Measurements from ENCODE around the gene PDZRN3. TPM values are rescaled to one million over a fixed set of nuclear protein-coding genes. Genes with fewer than 3 reads are reported as not detected.

Gene PDZRN3
- total and polyA plus RNA-seq, 8 donors, result 4.5 to 10.9 (median 7.4) TPM

DNA sequence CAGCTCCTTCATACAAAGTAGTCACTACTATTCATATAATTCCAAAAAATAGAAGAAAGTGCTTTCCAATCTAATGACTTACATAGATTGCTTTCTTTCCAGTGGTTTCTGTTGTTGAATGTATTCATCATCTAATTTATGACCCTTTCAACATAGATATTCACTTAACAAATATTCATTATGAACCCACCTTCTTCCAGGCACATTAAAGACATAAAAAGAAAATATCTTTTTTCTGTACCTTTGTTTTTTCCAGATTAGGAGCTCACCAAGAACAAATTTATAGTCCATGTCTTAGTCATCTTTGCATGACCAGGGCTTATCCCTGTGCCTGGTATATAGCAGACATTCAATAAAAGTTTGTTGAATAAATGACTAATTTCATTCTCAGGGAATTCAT lies 32.4 kb upstream of the PDZRN3 start:
- H3K4me3 ChIP-seq, result no peak overlapping the region
- no peaks in the 10 kb centered on the region for H3K9me3 ChIP-seq
- H3K4me1 ChIP-seq, result no peaks in the 10 kb centered on the region
- no peak for FAIRE-seq
- TF ChIP-seq, protein P1, sequence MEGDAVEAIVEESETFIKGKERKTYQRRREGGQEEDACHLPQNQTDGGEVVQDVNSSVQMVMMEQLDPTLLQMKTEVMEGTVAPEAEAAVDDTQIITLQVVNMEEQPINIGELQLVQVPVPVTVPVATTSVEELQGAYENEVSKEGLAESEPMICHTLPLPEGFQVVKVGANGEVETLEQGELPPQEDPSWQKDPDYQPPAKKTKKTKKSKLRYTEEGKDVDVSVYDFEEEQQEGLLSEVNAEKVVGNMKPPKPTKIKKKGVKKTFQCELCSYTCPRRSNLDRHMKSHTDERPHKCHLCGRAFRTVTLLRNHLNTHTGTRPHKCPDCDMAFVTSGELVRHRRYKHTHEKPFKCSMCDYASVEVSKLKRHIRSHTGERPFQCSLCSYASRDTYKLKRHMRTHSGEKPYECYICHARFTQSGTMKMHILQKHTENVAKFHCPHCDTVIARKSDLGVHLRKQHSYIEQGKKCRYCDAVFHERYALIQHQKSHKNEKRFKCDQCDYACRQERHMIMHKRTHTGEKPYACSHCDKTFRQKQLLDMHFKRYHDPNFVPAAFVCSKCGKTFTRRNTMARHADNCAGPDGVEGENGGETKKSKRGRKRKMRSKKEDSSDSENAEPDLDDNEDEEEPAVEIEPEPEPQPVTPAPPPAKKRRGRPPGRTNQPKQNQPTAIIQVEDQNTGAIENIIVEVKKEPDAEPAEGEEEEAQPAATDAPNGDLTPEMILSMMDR (IDR thresholded peaks at IDR 0.05), result no peak
- H3K27ac ChIP-seq, result no peak overlapping the region
- no peak for ATAC-seq
- no peaks in the 10 kb centered on the region for H3K27me3 ChIP-seq
- intact Hi-C loops (cut with DNase I), result no loop called here
- no peak for DNase-seq
- H3K36me3 ChIP-seq, result no peaks in the 10 kb centered on the region

DNA sequence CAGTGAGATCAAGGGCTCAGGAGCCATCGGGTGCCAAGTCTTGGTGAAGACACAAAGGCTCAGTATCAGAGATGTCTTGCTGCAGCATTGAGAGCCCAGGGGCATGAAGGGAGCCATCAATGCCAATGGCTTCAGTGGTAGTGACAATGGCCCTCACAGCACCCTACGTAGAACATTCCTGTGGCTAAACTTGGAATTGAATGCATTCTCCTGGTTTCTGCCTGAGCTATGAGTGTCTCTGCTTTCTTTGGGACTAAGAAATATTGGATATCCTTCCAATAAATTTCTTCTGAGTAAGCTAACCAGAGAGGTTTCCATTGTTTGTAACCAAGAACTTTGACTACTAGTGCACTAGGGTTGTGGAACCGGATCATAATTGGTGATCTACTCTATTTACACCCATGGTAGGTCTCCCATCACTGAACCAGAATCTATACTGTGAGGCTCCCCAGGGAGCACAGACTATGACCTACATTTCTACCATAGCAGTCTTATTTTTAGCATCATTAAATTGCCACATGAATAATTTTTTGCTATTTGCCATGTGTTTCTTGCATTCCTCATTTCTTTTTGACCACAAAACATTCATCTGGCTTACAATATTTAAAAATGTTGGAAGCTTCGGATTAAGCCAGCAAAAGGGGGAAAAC lies 31.6 kb upstream of the PDZRN3 start:
- Histone ChIP-seq H3K4me1 (no peaks in the 10 kb centered on the region), H3K27ac (no peak overlapping the region), H3K27me3 (no peaks in the 10 kb centered on the region), H3K36me3 (no peaks in the 10 kb centered on the region), H3K4me3 (no peak overlapping the region), H3K9me3 (no peaks in the 10 kb centered on the region)
- TF ChIP-seq, protein P1 (IDR thresholded peaks at IDR 0.05), result no peak
- FAIRE-seq (no peak), ATAC-seq (no peak), DNase-seq (no peak)
- 87 to 89% methylated on average over 4 of the region's 4 CpGs for WGBS, 2 donors
- intact Hi-C loops (cut with DNase I), result no loop called here

DNA sequence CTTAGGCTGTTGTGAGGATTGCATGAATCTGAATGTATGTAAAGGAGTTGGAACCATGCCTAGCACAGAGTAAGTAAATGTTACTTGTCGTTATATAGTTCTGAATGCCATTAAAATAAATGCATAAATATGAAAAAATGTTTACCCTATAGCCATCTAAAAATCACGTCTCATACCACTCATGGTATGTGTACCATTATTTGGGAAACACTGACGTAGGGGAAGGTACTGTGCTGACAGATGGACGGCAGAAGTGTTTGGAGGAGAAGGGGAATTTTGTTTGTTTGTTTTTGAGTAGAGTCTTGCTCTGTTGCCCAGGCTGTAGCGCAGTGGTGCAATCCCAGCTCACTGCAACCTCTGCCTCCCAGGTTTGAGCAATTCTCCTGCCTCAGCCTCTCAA lies 30.5 kb upstream of the PDZRN3 start:
- Histone ChIP-seq H3K4me3 (no peak overlapping the region), H3K4me1 (no peaks in the 10 kb centered on the region), H3K9me3 (no peaks in the 10 kb centered on the region), H3K36me3 (no peaks in the 10 kb centered on the region), H3K27me3 (no peaks in the 10 kb centered on the region), H3K27ac (no peak overlapping the region)
- FAIRE-seq (no peak), ATAC-seq (no peak), DNase-seq (no peak)
- intact Hi-C loops (cut with DNase I), result no loop called here
- 86 to 91% methylated on average over 5 of the region's 5 CpGs for WGBS, 2 donors
- TF ChIP-seq, protein P1 (IDR thresholded peaks at IDR 0.05), result no peak

DNA sequence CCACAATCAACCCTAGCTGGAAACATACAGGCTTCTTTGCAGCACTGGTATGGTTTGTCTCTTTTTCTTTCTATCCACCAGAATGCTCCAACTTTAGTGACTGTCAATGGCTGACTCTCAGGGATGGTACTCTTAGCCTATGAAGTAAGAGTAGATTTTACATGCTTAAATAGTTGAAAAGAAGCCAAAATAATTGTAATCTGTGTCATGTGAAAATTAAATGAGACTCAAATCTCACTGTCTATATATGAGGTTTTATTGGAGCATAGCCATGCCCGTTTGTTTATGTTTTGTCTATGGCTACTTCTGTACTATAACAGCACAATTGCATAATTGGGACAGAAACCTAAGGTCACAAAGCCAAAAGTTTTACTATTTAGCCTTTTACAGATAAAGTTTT lies 29.1 kb upstream of the PDZRN3 start:
- ATAC-seq (no peak), DNase-seq (no peak), FAIRE-seq (no peak)
- Histone ChIP-seq H3K27ac (no peak overlapping the region), H3K27me3 (no peaks in the 10 kb centered on the region), H3K4me1 (no peaks in the 10 kb centered on the region), H3K9me3 (no peaks in the 10 kb centered on the region), H3K4me3 (no peak overlapping the region), H3K36me3 (no peaks in the 10 kb centered on the region)
- WGBS, 2 donors, result 86 to 90% methylated on average over 1 of the region's 1 CpG
- TF ChIP-seq, protein P1 (IDR thresholded peaks at IDR 0.05), result no peak
- intact Hi-C loops (cut with DNase I), result no loop called here

GRCh38 chr3:73653351-73653750 lies 28.6 kb upstream of the PDZRN3 start:
- no peak overlapping the region for H3K4me3 ChIP-seq
- FAIRE-seq, result no peak
- H3K27me3 ChIP-seq, result no peaks in the 10 kb centered on the region
- H3K9me3 ChIP-seq, result no peaks in the 10 kb centered on the region
- intact Hi-C loops (cut with DNase I), result no loop called here
- H3K4me1 ChIP-seq, result no peaks in the 10 kb centered on the region
- no peak overlapping the region for H3K27ac ChIP-seq
- no peaks in the 10 kb centered on the region for H3K36me3 ChIP-seq
- DNase-seq, result no peak
- no peak for ATAC-seq
- TF ChIP-seq, protein P1 (IDR thresholded peaks at IDR 0.05), result no peak
- WGBS, 2 donors, result 85 to 87% methylated on average over 3 of the region's 3 CpGs

Data from pancreas (tissue), 10 donors.